GM12878 (cell line): Measurements from ENCODE around the gene EPHA2. TPM values are rescaled to one million over a fixed set of nuclear protein-coding genes. Genes with fewer than 3 reads are reported as not detected.

ENCODE experiments used
- ATAC-seq: fragments of 200-7000 bp; cut with Tn5 transposase; 3 replicates; pipeline ENCODE4 v1.9.1; 2020; ENCODE audit warnings: mild to moderate bottlenecking, moderate library complexity
- BruUV-seq: library from RNA; stranded (reverse); fragments of 400-500 nt; replicated peaks from 2 replicates; lab custom pipeline; 2021; lab: Mats Ljungman, UMichigan
- CTCF ChIA-PET: fragments of 300-600 bp; sonication (Branson Sonifier 250); formaldehyde crosslinking; extraction: SDS; loops from one replicate; lab custom pipeline; 2021; ENCODE audit warnings: inconsistent platforms; lab: Yijun Ruan, JAX
- POLR2A ChIA-PET: fragments of 350-600 bp; formaldehyde crosslinking; extraction: SDS; loops from one replicate; lab custom pipeline; 2021; ENCODE audit warnings: inconsistent platforms; lab: Charles Lee
- RAD21 ChIA-PET: fragments of 300-600 bp; sonication (Branson Sonifier 250); formaldehyde crosslinking; loops from one replicate; lab custom pipeline; 2023; ENCODE audit warnings: antibody characterized with exemption; ENCODE audit not compliant: unreplicated experiment; lab: Charles Lee
- SMC1A ChIA-PET: fragments of 300-600 bp; sonication (Branson Sonifier 250); formaldehyde crosslinking; loops from one replicate; lab custom pipeline; 2023; ENCODE audit not compliant: unreplicated experiment, uncharacterized antibody; lab: Charles Lee
- DNase-seq: peaks from one replicate; pipeline ENCODE4 v3.0.0-alpha.2; 2011; ENCODE audit warnings: low read depth, low spot score
- FAIRE-seq: peaks from 3 replicates; lab custom pipeline; 2011; peaks lifted over from hg19 to GRCh38; lab: Jason Lieb, UNC
- H2AFZ ChIP-seq: 2 replicates; pipeline ENCODE4 v1.6.0; 2011; ENCODE audit warnings: low read depth, low read length, control low read depth; ENCODE audit not compliant: control insufficient read depth
- H3K27ac ChIP-seq: 2 replicates; pipeline ENCODE4 v1.5.1; 2011; ENCODE audit warnings: control low read depth; ENCODE audit not compliant: control insufficient read depth, insufficient read depth
- H3K27me3 ChIP-seq, 2 experiments: replicated peaks in 1 of 2; 2 replicates each; pipeline versions ENCODE4 v1.6.0 to v1.6.1; 2011; ENCODE audit warnings: low read length in 1 of 2; ENCODE audit not compliant: control insufficient read depth in 2 of 2, insufficient read depth in 2 of 2
- H3K36me3 ChIP-seq, 2 experiments: 2 replicates each; pipeline ENCODE4 v1.5.1; 2011; ENCODE audit warnings: low read length in 1 of 2; ENCODE audit not compliant: control insufficient read depth in 2 of 2, insufficient read depth in 2 of 2
- H3K4me1 ChIP-seq: 2 replicates; pipeline ENCODE4 v1.6.1; 2011; ENCODE audit warnings: mild to moderate bottlenecking, low read length, moderate library complexity, mixed read lengths; ENCODE audit not compliant: control insufficient read depth, insufficient read depth
- H3K4me2 ChIP-seq: 2 replicates; pipeline ENCODE4 v1.6.0; 2011; ENCODE audit warnings: control low read depth; ENCODE audit not compliant: control insufficient read depth, insufficient read depth
- H3K4me3 ChIP-seq: fragments of 200-600 bp; sonication (generic); 2 replicates; pipeline ENCODE4 v1.5.1; 2016
- H3K79me2 ChIP-seq: 2 replicates; pipeline ENCODE4 v1.6.0; 2011; ENCODE audit warnings: low read length; ENCODE audit not compliant: control insufficient read depth, insufficient read depth
- H3K9ac ChIP-seq: 2 replicates; pipeline ENCODE4 v1.8.0; 2011; ENCODE audit warnings: low read length, control low read depth, mixed read lengths; ENCODE audit not compliant: control insufficient read depth, insufficient read depth
- H3K9me3 ChIP-seq: replicated peaks from 3 replicates; pipeline ENCODE4 v1.5.1; 2011; ENCODE audit warnings: mild to moderate bottlenecking, low read length; ENCODE audit not compliant: control insufficient read depth, insufficient read depth
- H4K20me1 ChIP-seq: 2 replicates; pipeline ENCODE4 v1.6.0; 2011; ENCODE audit not compliant: control insufficient read depth, insufficient read depth
- BACH1 ChIP-seq: fragments of 450-650 bp; IDR thresholded peaks from 2 replicates; pipeline ENCODE4 v1.6.1; 2017; ENCODE audit warnings: mild to moderate bottlenecking, borderline replicate concordance
- EZH2 ChIP-seq: IDR thresholded peaks from 2 replicates; pipeline ENCODE4 v1.6.1; 2012; ENCODE audit warnings: low read depth, mild to moderate bottlenecking, control low read depth, inconsistent platforms, low read length, borderline replicate concordance; ENCODE audit not compliant: control insufficient read depth
- FOXM1 ChIP-seq: IDR thresholded peaks from 2 replicates; pipeline ENCODE4 v1.6.1; 2012; ENCODE audit warnings: low read depth, mild to moderate bottlenecking, inconsistent platforms, low read length, moderate library complexity
- TBL1XR1 ChIP-seq: IDR thresholded peaks from 2 replicates; pipeline ENCODE4 v1.6.1; 2012; ENCODE audit warnings: low read depth, low read length, improper control_type of control experiment
- WGBS: methylation state at CpG from one replicate; pipeline ENCODE4 v1.1.6; 2016; ENCODE audit warnings: low lambda C conversion rate; ENCODE audit not compliant: insufficient replicate concordance, insufficient coverage; ENCODE audit errors: missing lambda C conversion rate; 5-methylcytosine and 5-hydroxymethylcytosine counted together
- in situ Hi-C: fragments of 300-500 bp; cut with MboI; formaldehyde crosslinking; loops from 9 replicates; pipeline ENCODE4 v1.14.3; 2018; ENCODE audit warnings: mixed read lengths
- intact Hi-C: fragments of 100-400 bp; cut with micrococcal nuclease; formaldehyde crosslinking; loops from one replicate; pipeline ENCODE4 v1.14.2; 2022; ENCODE audit not compliant: unreplicated experiment
- polyA plus RNA-seq, 11 experiments: library from polyadenylated mRNA; depleted of rRNA in 4 of 11; unstranded in 6 of 11; stranded (reverse) in 5 of 11; fragments of >200 nt; fragmentation: Nextera tagmentation in 4 of 11; fragmentation: Illumina TruSeq in 1 of 11; extraction: Ambion mirVana in 4 of 11; extraction: Trizol in 1 of 11; gene quantifications; 1 replicate in 1 of 11; 2 replicates in 10 of 11; pipeline versions ENCODE4 v1.2.1 to v1.2.3, GENCODE V29; 2011 to 2016; ENCODE audit warnings: inconsistent platforms in 2 of 11, missing spikeins in 2 of 11, low read depth in 1 of 11
- total RNA-seq, 4 experiments: library from RNA; depleted of rRNA in 3 of 4; stranded (reverse); fragments of >200 nt in 3 of 4; fragmentation: Illumina TruSeq in 1 of 4; extraction: Trizol in 1 of 4; gene quantifications; 2 replicates each; pipeline versions ENCODE4 v1.2.1 to v1.2.3, GENCODE V29; 2013 to 2021
- TF ChIP-seq, protein P1 (sequence below): IDR thresholded peaks from 2 replicates; pipeline ENCODE4 v1.6.1; 2012; ENCODE audit warnings: low read length, inconsistent platforms
- TF ChIP-seq, protein P2 (sequence below): IDR thresholded peaks from 2 replicates; pipeline ENCODE4 v1.6.1; 2011; ENCODE audit warnings: mild to moderate bottlenecking, low read depth, low read length, moderate library complexity; ENCODE audit not compliant: insufficient replicate concordance

Gene EPHA2
- total and polyA plus RNA-seq, 10 of the 15 experiments (the other 5 are each of a cell fraction or from before 2014, with no cell fraction given), result 0.04 to 0.51 (median 0.23) TPM; not detected in 2

DNA sequence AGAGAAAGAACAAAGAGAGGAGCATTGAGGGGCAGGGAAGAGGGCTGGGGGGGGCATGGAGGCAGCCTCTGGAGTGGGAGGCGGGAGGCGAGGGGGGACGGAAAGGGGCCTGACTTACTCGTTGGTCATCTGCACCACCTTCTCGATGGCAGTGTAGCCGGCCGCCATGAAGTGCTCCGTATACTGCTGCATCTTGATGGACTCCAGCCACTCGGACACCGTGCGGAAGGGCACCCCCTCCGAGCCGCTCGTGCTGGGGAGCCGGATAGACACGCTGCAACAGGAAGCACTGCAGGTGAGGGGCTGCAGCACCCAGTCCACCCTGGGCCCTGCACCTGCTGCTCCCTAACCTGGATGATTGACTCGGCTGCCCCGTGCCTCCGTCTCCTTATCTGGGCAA, 26.6 kb downstream of the EPHA2 start:
- SMC1A ChIA-PET, result no interaction called here
- Histone ChIP-seq H2AFZ (no peak overlapping the region), H3K4me1 (no peaks in the 10 kb centered on the region), H3K27ac (no peak overlapping the region), H3K9ac (no peak overlapping the region)
- no TSS peak for BruUV-seq
- no peak for ATAC-seq
- intact Hi-C loops, result no loop called here
- TF ChIP-seq BACH1 (no peak), FOXM1 (no peak)
- TF ChIP-seq, protein P1, sequence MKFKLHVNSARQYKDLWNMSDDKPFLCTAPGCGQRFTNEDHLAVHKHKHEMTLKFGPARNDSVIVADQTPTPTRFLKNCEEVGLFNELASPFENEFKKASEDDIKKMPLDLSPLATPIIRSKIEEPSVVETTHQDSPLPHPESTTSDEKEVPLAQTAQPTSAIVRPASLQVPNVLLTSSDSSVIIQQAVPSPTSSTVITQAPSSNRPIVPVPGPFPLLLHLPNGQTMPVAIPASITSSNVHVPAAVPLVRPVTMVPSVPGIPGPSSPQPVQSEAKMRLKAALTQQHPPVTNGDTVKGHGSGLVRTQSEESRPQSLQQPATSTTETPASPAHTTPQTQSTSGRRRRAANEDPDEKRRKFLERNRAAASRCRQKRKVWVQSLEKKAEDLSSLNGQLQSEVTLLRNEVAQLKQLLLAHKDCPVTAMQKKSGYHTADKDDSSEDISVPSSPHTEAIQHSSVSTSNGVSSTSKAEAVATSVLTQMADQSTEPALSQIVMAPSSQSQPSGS, result no peak
- TF ChIP-seq, all 136 proteins: peak for 0
- H3K36me3 ChIP-seq, result no peaks in the 10 kb centered on the region
- H3K27me3 ChIP-seq, result no peaks in the 10 kb centered on the region; a peak in 1 of 4 replicates
- H3K4me2 ChIP-seq, result no peak overlapping the region
- no peak overlapping the region for H3K4me3 ChIP-seq
- H3K9me3 ChIP-seq, result no peaks in the 10 kb centered on the region
- 46% methylated on average over 18 of the region's 19 CpGs for WGBS
- in situ Hi-C loops, result no loop called here
- no peak for DNase-seq
- CTCF ChIA-PET, result no interaction called here
- FAIRE-seq, result no peak
- no peaks in the 10 kb centered on the region for H3K79me2 ChIP-seq
- H4K20me1 ChIP-seq, result no peaks in the 10 kb centered on the region
- RAD21 ChIA-PET, result no interaction called here
- POLR2A ChIA-PET, result no interaction called here

DNA sequence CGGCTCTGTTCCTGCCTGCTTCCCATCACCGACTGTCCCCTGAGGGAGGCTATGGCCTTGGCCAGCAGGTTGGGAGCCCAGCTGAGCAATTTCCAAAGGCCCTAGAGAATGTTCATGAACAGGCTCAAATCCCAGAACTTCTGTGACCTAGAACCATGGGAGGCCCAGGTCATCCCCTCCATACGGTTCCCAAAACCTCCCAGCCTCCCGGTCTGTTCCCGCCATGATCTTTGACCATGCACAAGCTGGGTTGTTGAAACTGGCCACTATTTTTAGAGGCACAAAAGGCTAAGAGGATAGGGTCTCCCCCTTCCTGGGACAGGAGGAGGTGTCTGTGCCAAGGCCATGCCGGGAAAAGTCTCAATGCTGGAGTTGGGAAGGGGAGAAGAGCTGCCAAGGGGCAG, 27.5 kb downstream of the EPHA2 start:
- ChIA-PET RAD21 (no interaction called here), SMC1A (no interaction called here)
- H3K9ac ChIP-seq, result no peak overlapping the region
- H3K4me2 ChIP-seq, result no peak overlapping the region
- no peaks in the 10 kb centered on the region; a peak in 1 of 4 replicates for H3K27me3 ChIP-seq
- no peaks in the 10 kb centered on the region for H3K79me2 ChIP-seq
- FAIRE-seq (no peak), DNase-seq (no peak)
- H2AFZ ChIP-seq, result no peak overlapping the region
- WGBS, result 54% methylated on average over 6 of the region's 6 CpGs
- H3K4me1 ChIP-seq, result no peaks in the 10 kb centered on the region
- TF ChIP-seq EZH2, result no peak
- TF ChIP-seq, protein P2, sequence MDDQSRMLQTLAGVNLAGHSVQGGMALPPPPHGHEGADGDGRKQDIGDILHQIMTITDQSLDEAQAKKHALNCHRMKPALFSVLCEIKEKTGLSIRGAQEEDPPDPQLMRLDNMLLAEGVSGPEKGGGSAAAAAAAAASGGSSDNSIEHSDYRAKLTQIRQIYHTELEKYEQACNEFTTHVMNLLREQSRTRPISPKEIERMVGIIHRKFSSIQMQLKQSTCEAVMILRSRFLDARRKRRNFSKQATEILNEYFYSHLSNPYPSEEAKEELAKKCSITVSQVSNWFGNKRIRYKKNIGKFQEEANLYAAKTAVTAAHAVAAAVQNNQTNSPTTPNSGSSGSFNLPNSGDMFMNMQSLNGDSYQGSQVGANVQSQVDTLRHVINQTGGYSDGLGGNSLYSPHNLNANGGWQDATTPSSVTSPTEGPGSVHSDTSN, result no peak
- TF ChIP-seq TBL1XR1, result no peak
- TF ChIP-seq, all 136 proteins: peak for 0
- ChIA-PET POLR2A (no interaction called here), CTCF (no interaction called here)
- Histone ChIP-seq H3K27ac (no peak overlapping the region), H3K9me3 (no peaks in the 10 kb centered on the region), H3K4me3 (no peak overlapping the region), H4K20me1 (no peaks in the 10 kb centered on the region), H3K36me3 (no peaks in the 10 kb centered on the region)
- intact Hi-C loops, result no loop called here
- in situ Hi-C loops, result no loop called here
- BruUV-seq, result no TSS peak
- ATAC-seq, result no peak
